H9 (cell line): ENCODE data around the gene WBP2. TPM values are rescaled to one million over a fixed set of nuclear protein-coding genes. Genes with fewer than 3 reads are reported as not detected.

Experiments
- DNase-seq: peaks from one replicate; pipeline ENCODE4 v3.0.0-alpha.2; 2017
- H2AFZ ChIP-seq: one replicate; pipeline ENCODE4 v1.6.1; 2013; ENCODE audit warnings: mild to moderate bottlenecking, low read length, control low read depth, moderate library complexity
- H2AK5ac ChIP-seq: 2 replicates; pipeline ENCODE4 v1.6.1; 2013; ENCODE audit warnings: low read length, control low read depth, mixed read lengths; ENCODE audit not compliant: insufficient read length
- H2BK120ac ChIP-seq: one replicate; pipeline ENCODE4 v1.6.1; 2013; ENCODE audit warnings: low read depth, mild to moderate bottlenecking, low read length, control low read depth, inconsistent platforms; ENCODE audit not compliant: poor library complexity, severe bottlenecking
- H2BK12ac ChIP-seq: 2 replicates; pipeline ENCODE4 v1.6.1; 2013; ENCODE audit warnings: low read length, control low read depth, mixed read lengths, low read depth; ENCODE audit not compliant: insufficient read length
- H2BK15ac ChIP-seq: 2 replicates; pipeline ENCODE4 v1.6.1; 2013; ENCODE audit warnings: low read depth, low read length, control low read depth
- H2BK20ac ChIP-seq: one replicate; pipeline ENCODE4 v1.6.1; 2013; ENCODE audit warnings: low read depth, mild to moderate bottlenecking, low read length, control low read depth, inconsistent platforms; ENCODE audit not compliant: poor library complexity, severe bottlenecking
- H2BK5ac ChIP-seq: 2 replicates; pipeline ENCODE4 v1.6.1; 2013; ENCODE audit warnings: low read length, control low read depth, mixed read lengths; ENCODE audit not compliant: insufficient read length
- H3K14ac ChIP-seq: 2 replicates; pipeline ENCODE4 v1.6.1; 2013; ENCODE audit warnings: low read length, control low read depth; ENCODE audit not compliant: insufficient read depth
- H3K18ac ChIP-seq: 2 replicates; pipeline ENCODE4 v1.6.1; 2013; ENCODE audit warnings: low read depth, mild to moderate bottlenecking, mixed read lengths, low read length, control low read depth; ENCODE audit not compliant: insufficient read length
- H3K23ac ChIP-seq: 2 replicates; pipeline ENCODE4 v1.6.1; 2013; ENCODE audit warnings: low read length, control low read depth, mixed read lengths, low read depth; ENCODE audit not compliant: insufficient read length
- H3K23me2 ChIP-seq: 2 replicates; pipeline ENCODE4 v1.6.1; 2013; ENCODE audit warnings: low read depth, mild to moderate bottlenecking, mixed read lengths, low read length, control low read depth; ENCODE audit not compliant: insufficient read length, poor library complexity, severe bottlenecking
- H3K27ac ChIP-seq: 2 replicates; pipeline ENCODE4 v1.5.1; 2013; ENCODE audit warnings: low read length, control low read depth, mixed read lengths, low read depth; ENCODE audit not compliant: insufficient read length
- H3K27me3 ChIP-seq: 2 replicates; pipeline ENCODE4 v1.6.1; 2013; ENCODE audit warnings: low read length, control low read depth, inconsistent platforms; ENCODE audit not compliant: insufficient read depth
- H3K4ac ChIP-seq: 2 replicates; pipeline ENCODE4 v1.6.1; 2013; ENCODE audit warnings: low read depth, mild to moderate bottlenecking, control low read depth, inconsistent platforms, low read length, moderate library complexity
- H3K4me1 ChIP-seq: 2 replicates; pipeline ENCODE4 v1.6.1; 2013; ENCODE audit warnings: low read length, control low read depth, inconsistent platforms; ENCODE audit not compliant: insufficient read depth
- H3K4me2 ChIP-seq: 2 replicates; pipeline ENCODE4 v1.6.1; 2013; ENCODE audit warnings: low read length, control low read depth, mixed read lengths; ENCODE audit not compliant: insufficient read length, insufficient read depth
- H3K56ac ChIP-seq: 2 replicates; pipeline ENCODE4 v1.6.1; 2013; ENCODE audit warnings: low read depth, mild to moderate bottlenecking, mixed read lengths, low read length, control low read depth; ENCODE audit not compliant: insufficient read length
- H3K79me1 ChIP-seq: 2 replicates; pipeline ENCODE4 v1.6.1; 2013; ENCODE audit warnings: low read depth, mild to moderate bottlenecking, moderate library complexity, low read length, control low read depth, inconsistent platforms; ENCODE audit not compliant: insufficient read depth, poor library complexity, severe bottlenecking
- H3K79me2 ChIP-seq: 2 replicates; pipeline ENCODE4 v1.6.1; 2013; ENCODE audit warnings: low read length, control low read depth, inconsistent platforms; ENCODE audit not compliant: insufficient read depth
- H3K9ac ChIP-seq: 2 replicates; pipeline ENCODE4 v1.6.1; 2013; ENCODE audit warnings: low read length, control low read depth, mixed read lengths; ENCODE audit not compliant: insufficient read length; ENCODE audit errors: extremely low read depth
- H3K9me3 ChIP-seq: one replicate; pipeline ENCODE4 v1.6.1; 2013; ENCODE audit warnings: low read depth, low read length, inconsistent platforms; ENCODE audit not compliant: control insufficient read depth
- H3T11ph ChIP-seq: one replicate; pipeline ENCODE4 v1.6.1; 2013; ENCODE audit warnings: mild to moderate bottlenecking, low read length, control low read depth, inconsistent platforms
- H4K20me1 ChIP-seq: one replicate; pipeline ENCODE4 v1.6.1; 2013; ENCODE audit not compliant: control insufficient read depth, insufficient read length, insufficient read depth
- H4K5ac ChIP-seq: 2 replicates; pipeline ENCODE4 v1.6.1; 2013; ENCODE audit warnings: low read depth, mild to moderate bottlenecking, mixed read lengths, low read length, control low read depth; ENCODE audit not compliant: insufficient read length
- H4K8ac ChIP-seq: replicated peaks from 2 replicates; pipeline ENCODE4 v1.6.1; 2013; ENCODE audit warnings: low read length, control low read depth, mixed read lengths, low read depth; ENCODE audit not compliant: insufficient read length
- H4K91ac ChIP-seq: 2 replicates; pipeline ENCODE4 v1.6.1; 2013; ENCODE audit warnings: low read depth, mild to moderate bottlenecking, moderate library complexity, mixed read lengths, low read length, control low read depth; ENCODE audit not compliant: insufficient read length
- H3K27ac Mint-ChIP-seq, 3 experiments: 2 replicates in 2 of 3; 3 replicates in 1 of 3; pipeline ENCODE4 v1.8.0; 2020 to 2021; ENCODE audit warnings: mixed read lengths in 3 of 3, mild to moderate bottlenecking in 1 of 3, moderate library complexity in 1 of 3
- H3K27me3 Mint-ChIP-seq: 2 replicates; pipeline ENCODE4 v1.8.0; 2021; ENCODE audit warnings: low read depth, mild to moderate bottlenecking, moderate library complexity, mixed read lengths
- H3K36me3 Mint-ChIP-seq, 3 experiments: 2 replicates in 2 of 3; 3 replicates in 1 of 3; pipeline ENCODE4 v1.8.0; 2020 to 2021; ENCODE audit warnings: low read depth in 3 of 3, mixed read lengths in 3 of 3; ENCODE audit not compliant: insufficient read depth in 1 of 3
- H3K4me1 Mint-ChIP-seq, 2 experiments: 2 replicates each; pipeline ENCODE4 v1.8.0; 2020; ENCODE audit warnings: mixed read lengths in 2 of 2
- H3K4me3 Mint-ChIP-seq, 2 experiments: 2 replicates in 1 of 2; 3 replicates in 1 of 2; pipeline ENCODE4 v1.8.0; 2020 to 2021; ENCODE audit warnings: mild to moderate bottlenecking in 2 of 2, mixed read lengths in 2 of 2, moderate library complexity in 1 of 2
- H3K9me3 Mint-ChIP-seq, 2 experiments: 2 replicates in 1 of 2; 3 replicates in 1 of 2; pipeline ENCODE4 v1.8.0; 2020; ENCODE audit warnings: mild to moderate bottlenecking in 2 of 2, mixed read lengths in 2 of 2, moderate library complexity in 1 of 2
- CTCF ChIP-seq: fragments of 200-600 bp; sonication (generic); conservative IDR thresholded peaks from 3 replicates; pipeline ENCODE4 v1.8.0; 2021; ENCODE audit warnings: antibody characterized with exemption, mild to moderate bottlenecking
- WGBS: extraction: QIAGEN DNeasy Blood & Tissue Kit; methylation state at CpG from one replicate; pipeline ENCODE4 v1.1.7; 2013; ENCODE audit warnings: missing lambda C conversion rate, low lambda C conversion rate, mixed read lengths; ENCODE audit not compliant: insufficient read length; ENCODE audit errors: extremely low coverage; 5-methylcytosine and 5-hydroxymethylcytosine counted together
- total RNA-seq: library from RNA; stranded (reverse); gene quantifications from 2 replicates; pipeline ENCODE4 v1.2.1, GENCODE V29; 2021

Gene WBP2
- total RNA-seq, 1 experiment from 2014 or later, result 63.2 TPM

DNA sequence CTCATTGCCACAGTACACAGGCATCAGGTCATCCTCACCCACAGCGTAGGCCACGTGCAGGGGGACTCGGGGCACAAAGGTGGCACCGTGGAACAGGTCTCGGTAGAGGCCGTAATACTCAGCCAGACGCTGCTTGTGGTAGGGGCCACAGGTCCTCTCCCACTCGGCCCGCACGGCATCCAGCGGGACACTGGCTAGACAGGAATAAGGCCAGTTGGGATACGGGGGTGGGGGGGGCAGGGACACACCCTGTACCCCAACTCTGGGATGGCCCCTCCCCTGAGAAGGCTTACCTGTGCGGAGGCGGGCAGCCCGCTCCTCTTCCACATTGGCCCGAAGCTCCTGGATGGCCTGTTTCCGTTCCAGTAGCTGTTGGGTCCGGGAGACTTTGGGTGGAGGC lies 46.6 kb upstream of the WBP2 start:
- H3K23ac ChIP-seq, result no peak overlapping the region
- peaks cover 10% of the 10 kb centered on the region for H3K23me2 ChIP-seq
- H3K14ac ChIP-seq, result no peak overlapping the region
- no peak overlapping the region for H2BK120ac ChIP-seq
- Mint-ChIP-seq H3K36me3 (peaks cover 14 to 44% (median 40%) of the 10 kb centered on the region in 3 experiments; a peak in 6 of 7 replicates), H3K4me1 (peaks cover 9 to 11% of the 10 kb centered on the region in 2 experiments), H3K9me3 (no peaks in the 10 kb centered on the region), H3K27me3 (no peaks in the 10 kb centered on the region; the same call in 1 of the 2 replicates), H3K27ac (no peak overlapping the region; a peak in 1 of 7 replicates), H3K4me3 (no peak overlapping the region)
- no CpG with 5 or more reads among the region's 18 CpGs for WGBS
- TF ChIP-seq CTCF, result no peak
- no peak overlapping the region for H2BK15ac ChIP-seq
- H3K56ac ChIP-seq, result no peak overlapping the region
- no peak overlapping the region for H4K8ac ChIP-seq
- H2AK5ac ChIP-seq, result no peak overlapping the region
- no peaks in the 10 kb centered on the region for H4K20me1 ChIP-seq
- no peak overlapping the region for H3K4me2 ChIP-seq
- no peak overlapping the region for H4K91ac ChIP-seq
- no peaks in the 10 kb centered on the region for H3K79me2 ChIP-seq
- H3K18ac ChIP-seq, result no peak overlapping the region
- DNase-seq, result no peak
- no peaks in the 10 kb centered on the region for H3K79me1 ChIP-seq
- no peak overlapping the region for H2BK20ac ChIP-seq
- no peak overlapping the region for H3K4ac ChIP-seq
- no peaks in the 10 kb centered on the region for H3K9me3 ChIP-seq
- H3T11ph ChIP-seq, result no peak overlapping the region
- no peak overlapping the region for H3K9ac ChIP-seq
- no peak overlapping the region for H3K27ac ChIP-seq
- no peak overlapping the region for H2BK5ac ChIP-seq
- no peak overlapping the region for H2AFZ ChIP-seq
- H4K5ac ChIP-seq, result no peak overlapping the region
- no peak overlapping the region for H2BK12ac ChIP-seq
- no peaks in the 10 kb centered on the region for H3K4me1 ChIP-seq
- H3K27me3 ChIP-seq, result no peaks in the 10 kb centered on the region
